DND-41 (cell line): ENCODE results near the gene RNU6-1.

ENCODE experiments used
- CTCF ChIP-seq: IDR thresholded peaks from 2 replicates; pipeline ENCODE4 v1.5.1; 2012; ENCODE audit warnings: borderline replicate concordance, low read length, moderate library complexity, mild to moderate bottlenecking; ENCODE audit not compliant: poor library complexity, severe bottlenecking; ENCODE audit errors: extremely low read depth
- EZH2 ChIP-seq: IDR thresholded peaks from 3 replicates; pipeline ENCODE4 v1.6.1; 2012; ENCODE audit warnings: borderline replicate concordance, low read depth, mild to moderate bottlenecking, moderate library complexity, low read length, inconsistent platforms; ENCODE audit not compliant: severe bottlenecking

GRCh38 chr15:67809441-67809840, 30.4 kb downstream of the RNU6-1 start:
- no peak for TF ChIP-seq CTCF
- TF ChIP-seq EZH2: no peak
